Colon (tissue), 2 donors: ENCODE measurements around the gene SETD1B.
"Not testable (repeated sequence)": the region's sequence is repeated elsewhere in the genome, so short reads cannot be mapped to it uniquely, and the experiment has no call there.

Experiments
- FAIRE-seq: peaks from 2 replicates; lab custom pipeline; 2012; peaks lifted over from hg19 to GRCh38; lab: Jason Lieb, UNC
- donor health status: control.
- donor health status: control.

The SETD1B gene

DNA sequence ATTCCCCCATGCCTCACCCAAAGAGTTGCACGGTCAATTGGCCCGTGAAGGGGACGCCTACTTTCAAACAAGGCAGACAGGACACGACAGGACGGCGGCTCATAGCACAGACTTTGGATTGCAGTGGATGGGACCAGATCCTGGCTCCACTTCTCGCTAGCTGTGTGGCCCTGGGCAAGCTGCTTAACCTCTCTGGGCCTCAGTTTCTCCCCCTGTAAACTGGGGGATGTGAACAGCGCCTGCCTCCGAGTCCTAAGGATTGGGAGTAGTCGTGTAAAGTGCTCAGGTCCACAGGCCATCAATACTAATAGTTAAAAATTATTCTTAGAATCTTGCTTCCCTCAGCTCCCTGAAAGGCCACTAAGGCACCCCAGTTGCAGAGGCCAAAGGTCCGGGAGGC, 23.4 kb upstream of the SETD1B start:
- no peak for FAIRE-seq

DNA sequence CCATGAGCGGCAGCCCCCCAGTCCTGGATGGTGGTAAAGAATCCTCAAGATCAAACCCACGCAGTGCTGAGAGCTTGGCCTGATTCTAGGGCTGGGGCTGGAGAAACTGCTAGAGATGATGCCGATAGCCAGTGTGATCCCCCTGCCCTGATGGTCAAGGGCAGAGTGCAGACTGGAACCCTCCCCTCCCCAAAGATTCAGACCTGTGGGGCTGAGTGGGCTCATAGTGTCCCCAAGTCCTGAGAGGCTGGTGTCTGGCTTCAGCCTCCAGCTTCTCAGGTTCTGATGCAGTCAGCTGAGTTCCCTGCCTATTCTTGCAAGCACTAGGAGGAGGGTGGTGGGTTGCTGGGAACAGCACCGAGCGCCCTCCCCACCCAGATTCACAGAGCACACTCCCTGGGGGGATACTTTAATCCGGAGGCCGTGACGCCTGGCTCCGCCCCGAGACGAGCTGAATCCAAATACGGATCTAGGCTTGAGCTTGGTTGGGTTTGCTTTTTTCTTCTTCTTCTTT, 22.3 kb upstream of the SETD1B start:
- FAIRE-seq: no peak

DNA sequence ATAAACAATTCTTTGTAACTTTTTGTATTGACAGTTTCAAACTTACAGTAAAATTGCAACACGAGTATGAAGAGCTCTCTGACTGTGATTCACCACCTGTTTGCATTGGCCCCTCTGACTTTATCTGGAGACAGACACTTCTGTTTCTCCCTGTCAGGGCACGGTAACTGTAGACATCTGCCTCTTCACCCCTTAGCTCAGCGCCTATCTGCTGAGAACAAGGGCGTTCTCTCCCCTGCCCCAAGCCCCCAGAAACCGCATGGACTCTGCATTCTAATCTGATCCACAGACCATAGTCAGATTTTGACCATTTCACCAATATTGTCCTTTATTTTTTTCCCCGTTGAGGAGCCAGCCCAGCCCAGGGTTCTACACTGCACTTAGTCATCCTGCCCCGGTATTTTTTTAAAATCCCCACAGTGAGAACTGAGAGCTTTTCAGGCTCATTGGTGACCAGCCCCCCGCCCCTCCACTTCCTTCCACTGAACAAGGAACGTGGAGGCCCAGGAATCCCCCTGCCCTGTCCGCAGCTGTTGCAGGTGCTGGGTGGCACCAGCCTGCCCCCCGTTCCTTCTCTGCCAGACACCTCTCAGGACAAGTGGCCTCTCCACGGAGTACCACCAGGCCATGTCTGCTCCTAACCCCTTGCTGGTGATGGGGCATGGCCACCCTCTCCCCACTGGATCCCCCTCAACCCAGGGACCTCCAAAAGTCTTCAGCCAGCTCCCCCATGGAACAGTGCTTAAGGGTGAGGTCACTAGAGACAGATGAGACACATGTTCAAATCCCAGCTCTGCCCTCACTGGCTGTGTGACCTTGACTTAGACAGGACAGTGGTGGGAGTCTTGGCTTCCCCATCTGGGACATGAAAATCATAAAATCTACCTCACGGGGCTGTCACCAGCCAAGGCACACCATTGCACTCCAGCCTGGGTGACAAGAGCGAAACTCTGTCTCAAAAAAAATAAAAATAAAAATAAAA, 21.5 kb upstream of the SETD1B start:
- no peak for FAIRE-seq

DNA sequence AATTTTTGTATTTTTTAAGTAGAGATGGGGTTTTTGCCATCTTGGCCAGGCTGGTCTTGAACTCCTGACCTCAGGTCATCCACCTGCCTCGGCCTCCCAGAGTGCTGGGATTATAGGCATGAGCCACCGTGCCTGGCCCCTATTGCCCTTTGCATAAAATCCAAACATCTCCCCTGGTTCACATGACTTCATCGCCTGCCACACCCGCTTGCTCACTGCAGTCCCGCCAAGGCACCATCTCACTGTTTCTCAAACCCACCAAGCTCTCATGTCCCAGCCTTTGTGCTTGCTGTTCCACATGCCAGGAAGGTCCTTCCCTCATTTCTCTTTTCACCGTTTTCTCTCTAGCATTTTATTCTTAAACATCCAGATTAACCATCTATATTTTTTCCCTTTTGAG, 20.0 kb upstream of the SETD1B start:
- FAIRE-seq: no peak

DNA sequence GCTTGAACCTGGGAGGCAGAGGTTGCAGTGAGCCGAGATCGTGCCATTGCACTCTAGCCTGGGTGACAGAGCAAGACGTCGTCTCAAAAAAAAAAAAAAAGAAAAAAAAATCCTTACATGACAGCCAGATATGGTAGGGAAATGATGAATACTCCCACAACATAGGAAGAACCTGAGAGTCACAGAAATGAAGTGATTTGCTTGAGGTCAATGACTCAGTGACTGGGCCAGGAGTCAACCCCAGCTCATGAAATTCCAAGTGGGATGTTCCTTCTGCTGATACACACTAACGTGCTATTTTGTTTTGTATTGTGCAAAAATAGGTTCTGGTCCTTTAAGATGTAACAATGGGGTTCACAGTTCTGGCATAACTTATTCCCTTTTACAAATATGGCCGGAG, 19.3 kb upstream of the SETD1B start:
- no peak for FAIRE-seq

DNA sequence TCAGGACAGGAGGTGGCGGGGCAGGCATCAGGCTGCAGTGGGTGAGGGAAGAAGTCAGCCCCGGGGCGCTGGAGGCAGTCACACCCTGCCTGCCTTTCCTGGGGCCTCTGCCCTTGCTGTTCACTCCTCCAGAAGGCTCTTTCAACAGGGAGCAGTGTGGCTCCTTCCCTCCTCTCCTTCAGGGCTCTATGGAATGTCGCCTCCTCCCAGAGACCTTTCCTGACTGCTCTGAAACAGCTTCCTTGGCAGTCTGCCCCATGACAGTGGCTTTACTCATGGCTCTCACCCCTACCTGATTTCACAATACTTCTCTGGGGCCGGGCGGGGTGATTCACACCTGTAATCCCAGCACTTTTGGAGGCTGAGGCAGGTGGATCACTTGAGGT, 17.4 kb upstream of the SETD1B start:
- no peak for FAIRE-seq

DNA sequence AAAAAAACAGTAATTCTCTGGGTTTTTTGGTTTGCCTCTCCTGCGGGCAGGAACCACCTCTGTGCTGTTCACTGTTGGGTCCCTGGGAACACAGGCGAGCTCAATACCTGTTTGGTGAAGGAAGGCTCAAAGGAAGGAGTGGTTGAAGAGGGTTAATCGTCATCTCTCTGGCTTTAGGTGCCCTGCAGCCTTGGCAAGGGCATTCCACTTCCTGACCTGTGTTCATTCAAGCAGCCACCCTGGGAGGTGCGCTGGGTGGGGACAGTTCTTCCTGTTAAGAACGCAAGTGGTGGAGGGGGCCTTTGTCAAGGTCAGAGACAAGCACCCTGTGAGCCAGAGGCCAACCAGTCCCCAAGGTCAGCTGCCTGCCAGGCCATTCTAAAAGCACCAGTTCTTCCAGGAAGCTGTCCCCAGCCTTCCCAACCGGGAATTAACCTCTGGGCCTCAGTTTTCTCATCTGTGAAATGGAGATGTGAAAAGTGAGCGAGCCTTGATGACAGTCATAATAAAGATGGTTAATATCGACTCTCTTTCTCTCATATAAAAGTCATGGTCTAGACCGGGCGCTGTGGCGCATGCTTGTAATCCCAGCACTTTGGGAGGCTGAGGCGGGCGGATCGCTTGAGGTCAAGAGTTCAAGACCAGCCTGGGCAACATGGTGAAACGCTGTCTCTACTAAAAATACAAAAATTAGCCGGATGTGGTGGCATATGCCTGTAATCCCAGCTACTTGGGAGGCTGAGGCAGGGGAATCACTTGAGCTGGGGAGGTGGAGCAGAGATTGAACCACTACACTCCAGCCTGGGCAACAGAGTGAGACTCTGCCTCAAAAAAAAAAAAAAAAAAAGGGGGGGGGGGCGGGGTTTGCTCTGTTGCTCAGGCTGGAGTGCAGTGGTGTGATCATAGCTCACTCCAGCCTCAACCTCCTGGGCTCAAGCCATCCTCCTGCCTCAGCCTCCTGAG, 16.5 kb upstream of the SETD1B start:
- no peak for FAIRE-seq

DNA sequence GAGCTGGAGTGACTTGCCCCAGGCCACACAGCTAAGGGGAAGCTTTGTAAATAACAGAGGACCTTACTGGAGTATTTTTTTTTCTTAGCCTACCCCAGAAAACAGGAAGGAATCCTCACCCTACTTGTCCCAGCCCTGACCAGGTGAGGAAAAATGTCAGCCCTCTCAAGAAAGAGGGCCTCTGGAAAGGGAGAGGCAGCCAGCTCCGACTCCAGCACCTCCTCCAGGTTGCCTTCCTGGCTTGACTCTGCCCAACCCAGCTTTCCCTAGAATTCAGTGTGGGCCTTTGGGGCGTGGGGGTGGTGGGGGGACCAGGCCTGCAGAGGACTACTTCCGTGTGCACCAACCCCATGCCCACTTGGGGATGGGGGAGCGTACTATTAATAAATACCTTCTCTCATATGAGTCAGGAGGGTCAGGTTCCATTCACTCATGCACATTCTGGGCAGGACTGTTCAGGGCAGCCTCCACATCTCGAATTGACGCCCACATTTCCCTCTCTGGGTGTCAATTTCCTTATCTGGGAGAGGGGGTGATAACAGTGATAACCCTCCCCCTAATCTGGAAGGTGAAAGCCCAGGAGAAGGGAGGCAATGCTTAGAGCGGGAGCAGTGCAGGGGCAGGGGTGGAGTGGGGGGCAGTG, 15.5 kb upstream of the SETD1B start:
- no peak for FAIRE-seq

DNA sequence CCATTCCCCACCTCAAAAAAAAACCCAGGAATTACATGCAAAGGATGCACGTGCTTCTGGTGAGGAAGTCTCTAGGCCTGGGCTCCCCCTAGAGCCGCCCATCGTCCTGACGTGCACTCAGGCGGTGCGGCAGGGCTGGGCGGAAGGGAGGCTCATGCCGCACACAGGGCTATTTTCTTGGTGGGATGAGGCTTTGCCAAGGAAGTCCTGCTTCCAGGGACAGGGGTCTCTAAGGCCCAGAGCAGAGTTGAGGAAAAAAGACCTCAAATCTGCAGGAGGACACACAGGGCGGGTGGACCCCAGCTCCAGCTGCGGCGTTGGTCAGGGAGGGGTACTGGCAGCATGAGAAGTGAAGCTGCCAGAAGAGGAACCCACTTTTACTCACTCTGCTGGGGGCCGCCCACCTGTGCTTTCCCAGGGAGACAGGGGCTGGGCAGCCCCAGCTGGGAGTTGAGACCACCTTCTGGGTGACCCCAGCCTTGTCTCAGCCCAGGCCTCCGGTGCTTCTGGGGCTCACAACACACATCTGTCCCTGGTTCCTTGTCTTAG, 14.5 kb upstream of the SETD1B start:
- no peak for FAIRE-seq

DNA sequence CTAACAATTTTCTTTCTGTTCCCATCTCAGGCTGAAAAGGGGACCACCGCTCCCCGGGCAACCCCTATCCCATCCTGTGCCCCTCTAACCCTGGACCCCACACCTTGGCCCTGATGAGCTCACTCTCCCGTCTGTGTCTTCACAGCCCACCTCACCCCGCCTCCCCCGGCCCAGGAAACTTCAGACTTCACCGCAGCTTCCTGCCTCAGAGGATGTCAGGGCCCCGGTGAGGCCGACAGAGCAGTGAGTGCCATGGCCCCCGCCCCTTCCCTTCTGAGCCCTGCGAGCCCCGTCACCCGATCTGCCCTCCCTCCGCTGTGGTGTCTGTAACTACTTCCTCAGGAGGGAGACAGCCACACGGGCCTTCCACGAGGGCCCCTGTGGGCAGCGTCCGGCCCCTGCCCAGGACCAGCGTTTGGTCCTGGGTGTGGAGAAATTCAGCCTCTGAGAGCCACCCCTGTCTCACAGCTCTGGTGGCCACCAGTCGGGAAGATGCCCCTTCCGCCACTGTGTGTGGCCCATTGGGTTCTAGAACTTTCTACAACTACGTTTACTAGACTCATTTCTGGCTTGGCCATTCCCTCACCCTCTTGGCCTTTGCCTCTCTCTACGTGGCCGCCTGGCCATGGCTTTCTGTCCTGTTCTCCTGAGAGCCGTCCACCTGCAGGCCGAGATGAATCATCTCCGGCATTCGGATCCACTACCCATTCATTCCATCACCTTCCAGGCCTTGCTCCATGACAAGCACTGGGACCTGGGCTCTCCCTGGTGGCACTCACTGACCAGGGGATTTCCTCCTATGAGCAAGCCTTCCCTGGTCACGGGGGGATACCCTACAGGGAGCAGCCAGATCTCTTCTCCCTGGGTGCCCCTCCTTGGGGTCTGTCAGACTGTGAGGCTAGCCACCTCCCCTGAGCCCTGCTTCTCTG, 13.7 kb upstream of the SETD1B start:
- no peak for FAIRE-seq

DNA sequence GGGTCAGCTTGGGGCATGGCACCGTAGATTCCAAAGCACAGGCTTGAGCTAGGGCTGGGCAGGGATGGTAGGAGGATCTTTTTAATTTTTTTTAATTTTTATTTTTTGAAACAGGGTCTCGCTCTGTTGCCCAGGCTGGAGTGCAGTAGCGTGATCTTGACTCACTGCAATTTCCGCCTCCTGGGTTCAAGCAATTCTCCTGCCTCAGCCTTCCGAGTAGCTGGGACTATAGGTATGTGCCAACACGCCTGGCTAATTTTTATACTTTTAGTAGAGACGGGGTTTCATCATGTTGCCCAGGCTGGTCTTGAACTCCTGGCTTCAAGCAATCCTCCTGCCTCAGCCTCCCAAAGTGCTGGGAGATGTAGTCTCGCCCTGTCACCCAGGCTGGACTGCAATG, 13.0 kb upstream of the SETD1B start:
- not testable (repeated sequence) for FAIRE-seq

DNA sequence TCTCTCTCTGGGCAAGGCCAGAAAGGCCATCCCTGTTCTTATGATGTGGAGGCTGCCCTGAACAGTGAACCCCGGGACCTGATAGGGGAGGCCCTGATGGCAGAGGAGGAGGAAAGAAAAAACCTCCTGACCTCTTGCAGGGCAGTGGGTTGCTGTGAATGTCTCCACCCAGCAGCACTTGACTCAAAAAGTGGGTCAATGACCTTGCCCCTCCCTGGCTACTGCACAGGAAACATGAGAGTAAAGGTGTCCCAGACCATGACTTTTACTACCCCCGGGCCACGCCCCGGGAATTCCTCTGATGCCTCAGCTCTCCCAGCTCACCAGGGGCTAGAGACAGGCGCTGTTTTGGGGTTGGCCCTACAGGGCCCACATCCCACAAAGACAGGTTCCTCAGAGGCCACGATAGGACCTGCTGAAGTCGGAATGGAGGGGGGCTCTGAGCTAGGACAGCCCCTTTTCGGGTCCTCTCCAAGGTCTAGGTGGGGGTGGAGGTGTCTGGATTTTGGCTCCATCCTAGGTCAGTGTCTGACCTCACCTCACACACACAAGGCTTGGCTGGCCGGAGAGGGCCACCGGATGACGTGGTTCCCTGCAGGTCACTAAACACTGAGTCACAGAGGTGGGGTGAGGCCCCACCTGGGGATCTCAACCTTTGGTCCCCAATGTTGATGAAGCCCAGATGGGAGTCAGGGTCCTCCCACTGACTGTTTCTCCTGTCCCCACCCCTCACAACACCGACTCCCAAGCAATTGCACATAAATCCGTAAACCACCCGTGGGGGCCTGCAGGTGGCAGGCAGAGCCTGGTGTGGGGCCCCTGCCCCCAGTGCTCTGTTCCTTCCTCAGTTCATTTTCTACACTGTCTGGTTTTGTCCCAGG, 11.9 kb upstream of the SETD1B start:
- no peak for FAIRE-seq

DNA sequence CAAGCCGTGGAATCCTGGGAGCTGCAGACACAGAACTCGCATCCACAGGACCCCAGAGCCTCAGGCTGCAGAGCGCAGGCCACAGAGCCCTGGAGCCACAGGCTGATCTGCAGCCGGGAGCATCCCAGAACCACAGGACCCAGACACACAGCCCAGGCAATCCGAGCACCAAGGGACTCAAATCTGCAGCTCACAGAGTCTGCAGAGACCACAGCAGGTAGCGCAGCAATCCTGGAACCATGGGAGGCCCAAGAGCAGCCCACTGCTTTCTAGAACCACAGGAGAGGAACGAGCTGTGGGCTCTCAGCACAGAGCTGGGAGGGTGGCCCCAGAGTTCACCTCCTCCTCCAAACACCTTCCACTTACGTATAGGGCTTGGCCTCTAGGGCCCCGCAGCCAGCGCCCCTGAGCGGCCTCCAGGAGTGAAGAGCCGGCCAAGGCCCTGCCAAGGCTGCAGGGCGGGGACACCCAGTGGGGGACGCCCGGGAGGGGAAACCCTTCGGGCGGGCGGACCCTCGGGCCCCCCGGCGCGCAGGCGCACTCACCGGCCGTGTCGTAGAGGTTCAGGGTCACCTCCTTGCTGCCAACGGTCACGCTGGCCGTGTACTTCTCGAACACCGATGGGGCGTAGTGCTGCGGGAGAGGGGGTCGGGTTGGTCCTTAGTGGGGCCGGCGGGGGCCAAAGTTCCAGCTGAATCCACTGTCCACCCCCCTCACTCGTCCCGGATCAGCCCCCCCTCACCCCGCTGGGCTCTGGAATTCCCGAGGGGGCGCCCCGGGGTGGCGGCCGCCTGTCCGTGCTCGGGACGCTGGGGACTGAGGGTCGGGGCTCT, 11.0 kb upstream of the SETD1B start:
- no peak for FAIRE-seq

DNA sequence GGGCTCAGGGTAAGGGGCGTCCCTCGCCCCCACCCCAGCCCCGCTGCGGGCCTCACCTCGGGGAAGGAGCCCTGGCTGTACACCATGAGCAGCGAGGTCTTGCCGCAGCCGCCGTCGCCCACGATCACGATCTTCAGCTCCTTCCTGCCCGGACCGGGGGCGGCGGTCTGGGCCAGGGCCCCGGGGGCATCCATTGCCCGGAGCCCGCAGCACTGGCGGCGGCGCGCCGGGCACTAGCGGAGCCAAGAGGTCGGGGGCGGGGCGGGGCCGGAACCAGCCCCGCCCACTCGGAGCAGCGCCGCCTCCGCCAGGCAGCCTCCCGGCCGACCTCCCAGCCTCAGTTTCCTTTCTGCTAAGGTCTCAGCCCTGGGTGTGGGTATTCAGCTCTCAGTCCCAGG, 10.4 kb upstream of the SETD1B start, which contains the start of gene RHOF:
TSS of gene RHOF (minus strand) at position 249 of the 398 bp plus-strand sequence. CDS start at position 194, 55 bp downstream.
- no peak for FAIRE-seq

DNA sequence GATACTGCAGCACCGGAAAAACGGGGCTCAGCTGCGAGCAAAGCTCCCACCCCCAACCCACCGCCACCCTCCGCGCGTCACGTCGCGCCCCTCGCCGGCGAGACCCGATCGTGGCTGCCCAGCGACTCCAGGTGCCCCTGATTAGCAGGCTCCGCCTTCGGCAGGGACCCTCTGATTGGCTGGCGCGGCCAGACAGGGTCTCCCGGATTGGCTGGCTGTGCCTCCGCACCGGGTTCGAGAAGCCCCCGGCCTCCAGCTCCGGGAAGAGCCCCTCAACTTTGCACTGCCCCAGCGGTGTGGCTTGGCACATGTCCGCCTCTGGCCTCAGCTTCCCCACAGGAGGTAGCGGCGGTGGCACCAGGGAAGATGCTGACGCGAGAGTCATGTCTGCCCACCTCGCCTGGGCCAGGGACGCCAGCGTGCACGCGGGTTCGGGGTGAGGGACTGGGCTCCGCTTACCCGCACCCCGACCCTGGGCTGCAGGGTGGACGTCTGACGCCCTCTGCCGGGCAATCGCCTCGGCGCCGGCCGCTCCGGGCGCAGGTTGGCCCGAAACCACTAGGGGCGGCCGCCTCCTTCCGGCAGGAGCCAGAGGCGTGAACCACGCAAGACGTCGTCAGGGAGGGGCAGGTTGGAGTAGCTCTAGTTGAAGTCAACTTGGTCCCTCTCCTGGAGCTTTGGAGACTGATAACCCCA, 9.8 kb upstream of the SETD1B start:
- no peak for FAIRE-seq

DNA sequence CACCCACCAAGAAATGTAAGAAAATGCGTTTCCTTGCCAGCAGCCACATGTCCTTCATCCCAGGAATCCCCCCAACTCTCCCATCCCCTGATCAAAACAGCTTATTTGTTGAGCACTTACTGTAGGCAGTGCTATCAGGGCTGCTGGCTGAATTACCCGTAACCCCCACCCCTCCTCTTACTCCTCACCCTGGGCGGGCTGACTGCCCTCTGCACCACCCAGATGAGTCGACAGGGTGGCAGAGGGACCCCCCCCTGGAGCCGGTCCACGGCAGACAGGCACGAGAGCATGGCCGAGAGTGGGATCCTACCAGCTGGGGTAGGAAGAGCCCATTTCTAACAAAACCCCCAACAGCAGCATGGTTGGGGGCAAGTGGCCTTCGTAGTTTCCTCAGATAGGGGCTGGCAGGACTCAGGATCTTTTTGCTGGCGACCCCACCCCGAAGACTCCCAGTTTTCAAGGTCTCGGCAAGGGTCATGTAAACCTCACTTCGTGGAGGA, 9.2 kb upstream of the SETD1B start:
- FAIRE-seq: no peak

DNA sequence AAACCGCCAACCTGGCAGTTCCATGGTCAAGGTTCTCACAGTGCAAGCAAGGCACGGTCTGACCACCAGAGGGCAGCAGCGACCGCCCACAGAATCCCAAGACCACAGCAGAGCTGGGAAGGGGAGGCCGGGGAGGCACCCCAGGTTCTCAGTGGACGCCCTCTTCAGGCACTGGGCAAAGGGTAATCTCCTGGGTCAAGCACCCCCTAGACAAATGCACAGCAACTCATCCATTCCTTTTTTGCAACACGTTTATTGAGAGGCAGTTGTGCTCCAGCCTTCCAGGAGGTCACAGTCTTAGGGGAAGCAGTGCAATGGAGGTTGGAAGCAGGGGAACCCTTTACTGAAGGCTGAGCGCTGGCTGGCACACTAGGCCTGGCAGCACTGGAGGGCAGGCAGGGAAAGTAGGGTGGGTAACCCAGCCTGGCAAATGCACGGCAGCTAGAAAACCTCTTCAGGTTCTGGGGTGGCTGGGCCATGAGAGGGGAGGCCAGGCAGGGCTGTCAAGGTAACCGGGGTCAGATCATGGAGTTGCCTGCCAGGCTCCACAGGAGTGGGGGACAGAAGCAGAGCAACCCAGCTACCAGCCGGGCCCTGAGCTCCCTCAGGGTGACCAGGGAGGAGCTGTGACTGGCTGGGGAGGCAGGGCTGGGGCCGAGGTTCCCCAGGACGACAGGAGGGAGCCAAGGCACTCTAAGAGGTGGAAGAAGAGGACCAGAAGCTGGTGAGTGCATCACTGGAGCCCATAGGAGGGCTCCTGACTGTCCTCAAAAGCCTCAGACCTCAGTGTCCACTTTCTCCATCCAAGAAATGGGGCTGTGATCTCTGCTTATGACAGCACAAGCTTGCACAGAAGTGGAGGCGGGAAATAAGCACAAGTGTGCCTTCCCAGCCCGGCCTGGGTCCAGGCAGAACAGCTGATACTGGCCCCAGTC, 8.5 kb upstream of the SETD1B start:
- FAIRE-seq: no peak
